Measurements from ENCODE around the gene WDR55.
"Not testable (repeated sequence)": the region's sequence is repeated elsewhere in the genome, so short reads cannot be mapped to it uniquely, and the experiment has no call there.

WDR55 gene

GRCh38 chr5:140658870-140659269, 5.8 kb upstream of the WDR55 start:
- DNase-seq (ENCODE audit: low spot score) = no peak

- DNase-seq (ENCODE audit: low spot score) = not testable (repeated sequence)
Observed at GRCh38 chr5:140660371-140660770, 4.3 kb upstream of the WDR55 start.

GRCh38 chr5:140664030-140664358, 710 bp upstream of the WDR55 start:
- DNase-seq (ENCODE audit: low spot score) = no peak

DNA sequence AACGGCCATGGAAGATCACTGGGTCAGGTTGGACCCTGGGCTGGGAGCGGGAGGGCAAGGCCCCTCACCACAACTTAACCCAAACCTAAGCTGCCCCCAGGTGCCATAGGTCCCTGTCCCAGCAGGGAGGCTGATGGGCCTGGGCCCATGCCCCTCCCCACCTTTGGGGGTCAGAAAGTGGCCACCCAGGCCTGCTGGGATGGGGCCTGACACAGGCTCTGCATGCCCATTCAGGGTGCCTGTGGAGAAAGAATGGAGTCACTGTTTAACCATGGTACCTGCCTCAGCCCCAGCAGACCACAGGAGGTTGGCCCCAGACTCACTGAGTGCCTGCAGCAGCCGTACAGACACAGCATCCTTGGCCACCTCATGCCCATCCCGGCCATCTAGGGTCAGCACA, 6.3 kb downstream of the WDR55 start:
- DNase-seq (ENCODE audit: low spot score) = not testable (repeated sequence)

- DNase-seq (ENCODE audit: low spot score) = no peak
Observed at GRCh38 chr5:140671472-140672125, 6.9 kb downstream of the WDR55 start.

GRCh38 chr5:140672455-140673186, 7.9 kb downstream of the WDR55 start:
- no peak for DNase-seq (ENCODE audit: low spot score)

GRCh38 chr5:140673187-140673976, 8.7 kb downstream of the WDR55 start, which contains the start of gene DND1:
DND1 (minus strand) TSS chr5:140673576; CDS start chr5:140673542, 34 bp downstream.
- no peak for DNase-seq (ENCODE audit: low spot score)

DNA sequence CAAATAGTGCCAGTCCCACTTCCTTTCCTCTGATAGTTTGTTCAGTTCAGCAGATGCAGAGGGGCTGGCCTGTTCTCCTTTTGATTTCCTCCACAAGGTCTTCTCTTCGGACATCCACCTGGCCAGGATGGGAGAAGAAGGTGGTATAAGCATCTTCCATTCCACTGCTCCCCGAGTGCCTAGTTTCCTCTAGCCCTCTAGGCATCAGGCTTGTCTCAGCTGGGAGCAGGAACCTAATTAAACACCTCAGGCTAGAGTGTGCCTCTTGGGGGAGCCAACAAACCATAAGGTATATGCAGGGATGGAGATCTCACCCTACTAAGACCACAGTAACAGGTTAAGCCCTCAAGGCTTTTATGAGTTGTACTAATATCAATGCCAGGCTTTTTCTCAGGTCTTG, 9.5 kb downstream of the WDR55 start:
- DNase-seq (ENCODE audit: low spot score) = no peak

GRCh38 chr5:140674629-140675028, 9.9 kb downstream of the WDR55 start:
- DNase-seq (ENCODE audit: low spot score) = no peak

GRCh38 chr5:140677947-140678346, 13.2 kb downstream of the WDR55 start:
- DNase-seq (ENCODE audit: low spot score) = no peak

- no peak for DNase-seq (ENCODE audit: low spot score)
Observed at GRCh38 chr5:140678993-140679392, 14.3 kb downstream of the WDR55 start.

DNA sequence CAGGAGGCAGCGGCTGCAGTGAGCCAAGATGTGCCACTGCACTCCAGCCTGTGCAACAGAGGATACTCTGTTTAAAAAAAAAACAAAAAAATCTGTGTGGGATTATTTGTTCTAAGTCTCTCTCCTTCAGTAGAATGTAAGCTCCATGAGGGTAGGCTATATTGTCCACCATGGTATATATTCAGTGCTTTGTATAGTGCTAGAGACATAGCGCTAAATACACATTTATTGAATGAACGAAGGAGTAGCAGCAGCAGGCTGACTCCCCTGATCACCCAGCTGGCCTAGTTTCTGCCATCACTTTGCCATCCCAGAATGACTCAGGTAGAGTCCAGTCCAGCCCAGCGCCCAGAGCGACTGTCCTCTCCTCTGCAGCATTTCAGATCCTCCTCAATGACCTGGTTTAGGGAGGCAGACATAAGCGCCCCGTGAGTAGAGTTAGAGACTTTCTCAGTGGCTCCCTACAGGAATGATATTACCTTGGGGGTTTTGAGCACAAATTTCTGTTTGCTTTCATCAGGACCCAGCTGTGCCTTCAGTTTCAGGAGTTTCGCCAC, 25.8 kb downstream of the WDR55 start:
- no peak for DNase-seq (ENCODE audit: low spot score)

DNA sequence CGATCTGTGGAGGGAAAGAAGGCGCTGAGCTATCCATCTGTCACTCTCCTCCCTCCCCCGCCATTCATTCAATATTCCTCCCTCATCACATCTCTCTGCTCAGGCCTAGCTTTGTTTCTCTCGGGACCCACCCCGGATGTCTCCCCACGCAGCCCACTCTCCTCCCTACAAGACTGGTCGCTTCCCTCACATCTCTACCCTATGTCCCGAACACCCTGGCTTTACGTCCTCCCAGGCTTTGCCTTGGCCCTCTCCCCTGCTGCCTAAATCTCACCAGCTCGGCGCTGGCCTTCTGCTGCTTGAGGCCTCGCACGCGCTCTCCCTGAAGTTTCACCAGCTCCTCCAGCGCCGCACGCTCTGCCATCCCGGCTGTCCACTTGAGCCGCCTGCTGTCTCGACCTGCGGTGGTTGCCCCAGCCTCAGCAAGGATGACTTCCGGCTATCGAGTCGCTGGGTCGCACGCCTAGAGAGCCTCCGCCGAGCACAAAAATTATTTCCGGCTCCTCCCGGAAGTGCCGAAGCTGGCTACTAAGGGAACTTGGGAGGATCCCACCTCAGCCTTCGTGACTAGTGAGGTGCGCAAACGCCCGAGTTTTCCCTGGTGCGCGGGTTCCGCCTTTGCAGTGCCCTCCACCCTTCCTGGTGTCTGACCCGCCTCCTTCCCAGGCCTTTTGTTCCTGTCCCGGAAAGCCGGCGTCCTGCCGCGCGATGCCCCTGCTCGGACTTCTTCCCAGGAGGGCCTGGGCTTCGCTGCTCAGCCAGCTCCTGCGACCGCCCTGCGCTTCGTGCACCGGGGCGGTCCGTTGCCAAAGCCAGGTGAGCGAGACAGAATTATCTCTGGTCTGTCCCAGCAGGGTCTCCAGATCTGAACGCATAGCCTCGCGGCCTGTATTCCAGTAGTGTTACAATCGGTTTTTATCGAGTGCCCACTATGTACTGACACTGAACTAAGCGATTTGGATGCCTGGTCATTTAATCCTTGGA, 26.5 kb downstream of the WDR55 start, which contains the start of the genes HARS1 and HARS2:
Gene HARS1 (minus strand): TSS at position 430 of the 984 bp plus-strand sequence. CDS start 66 bp downstream, at position 364.
Gene HARS2 (plus strand): TSS at position 515 of the 984 bp plus-strand sequence. CDS start 194 bp downstream, at position 709.
- DNase-seq (ENCODE audit: low spot score) = peak; percentile 91

GRCh38 chr5:140694276-140694675, 29.6 kb downstream of the WDR55 start:
- DNase-seq (ENCODE audit: low spot score) = no peak

DNA sequence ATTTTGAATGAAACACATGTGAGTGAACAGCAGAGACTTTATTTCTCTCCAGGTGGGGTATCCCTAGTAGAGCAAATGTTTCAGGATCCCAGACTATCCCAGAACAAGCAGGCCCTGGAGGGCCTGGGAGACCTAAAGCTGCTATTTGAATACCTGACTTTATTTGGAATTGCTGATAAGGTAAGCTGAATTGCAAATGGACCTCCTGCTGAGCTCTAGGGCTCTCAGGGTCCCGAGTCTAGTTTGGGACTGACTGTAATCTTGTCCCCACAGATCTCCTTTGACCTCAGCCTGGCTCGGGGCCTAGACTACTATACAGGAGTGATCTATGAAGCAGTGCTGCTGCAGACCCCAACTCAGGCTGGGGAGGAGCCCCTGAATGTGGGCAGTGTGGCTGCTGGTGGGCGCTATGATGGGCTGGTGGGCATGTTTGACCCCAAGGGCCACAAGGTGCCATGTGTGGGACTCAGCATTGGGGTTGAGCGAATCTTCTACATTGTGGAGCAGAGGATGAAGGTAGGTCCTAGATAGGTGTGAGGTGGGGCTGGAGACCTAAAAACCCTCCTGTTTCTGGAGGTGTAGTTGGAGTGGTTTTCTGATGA, 32.3 kb downstream of the WDR55 start:
- no peak for DNase-seq (ENCODE audit: low spot score)

- DNase-seq (ENCODE audit: low spot score) = peak; percentile 73
Observed at GRCh38 chr5:140700177-140701144, 35.8 kb downstream of the WDR55 start, which contains the start of gene ZMAT2. ZMAT2 (plus strand) TSS chr5:140700447; CDS start chr5:140700461, 14 bp downstream.

DNA sequence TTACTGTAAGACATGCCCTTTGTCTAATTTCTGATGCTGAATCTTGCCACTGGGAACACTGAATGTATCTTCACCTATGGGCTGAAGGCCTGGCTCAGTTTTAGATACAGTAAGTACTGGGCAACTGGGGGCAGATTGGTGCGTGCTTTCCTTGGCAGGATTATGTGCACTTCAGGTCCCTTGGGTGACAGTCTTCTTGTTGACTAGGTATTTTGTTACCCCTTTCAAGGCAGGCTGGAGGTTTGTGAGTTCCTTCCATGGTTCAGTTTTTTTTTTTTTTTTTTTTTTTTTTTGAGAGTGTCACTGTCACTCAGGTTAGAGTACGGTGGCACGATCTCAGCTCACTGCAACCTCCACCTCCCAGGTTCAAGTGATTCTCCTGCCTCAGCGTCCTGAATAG, 43.1 kb downstream of the WDR55 start:
- no peak for DNase-seq (ENCODE audit: low spot score)

DNA sequence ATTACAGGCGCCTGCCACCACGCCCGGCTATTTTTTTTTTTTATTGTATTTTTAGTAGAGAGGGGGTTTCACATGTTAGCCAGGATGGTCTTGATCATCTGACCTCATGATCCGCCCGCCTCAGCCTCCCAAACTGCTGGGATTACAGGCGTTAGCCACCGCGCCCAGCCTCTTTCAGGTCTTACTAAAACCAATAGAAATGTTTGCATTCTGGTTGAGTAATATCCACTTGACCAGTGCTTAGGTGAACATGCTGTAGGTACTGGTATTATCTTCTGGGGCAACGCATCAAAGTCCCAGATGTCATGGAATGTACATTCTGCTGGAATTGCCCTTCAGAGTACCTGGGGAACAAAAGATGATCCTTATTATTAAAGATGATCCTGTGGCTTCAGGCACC, 44.1 kb downstream of the WDR55 start:
- DNase-seq (ENCODE audit: low spot score) = not testable (repeated sequence)

DNA sequence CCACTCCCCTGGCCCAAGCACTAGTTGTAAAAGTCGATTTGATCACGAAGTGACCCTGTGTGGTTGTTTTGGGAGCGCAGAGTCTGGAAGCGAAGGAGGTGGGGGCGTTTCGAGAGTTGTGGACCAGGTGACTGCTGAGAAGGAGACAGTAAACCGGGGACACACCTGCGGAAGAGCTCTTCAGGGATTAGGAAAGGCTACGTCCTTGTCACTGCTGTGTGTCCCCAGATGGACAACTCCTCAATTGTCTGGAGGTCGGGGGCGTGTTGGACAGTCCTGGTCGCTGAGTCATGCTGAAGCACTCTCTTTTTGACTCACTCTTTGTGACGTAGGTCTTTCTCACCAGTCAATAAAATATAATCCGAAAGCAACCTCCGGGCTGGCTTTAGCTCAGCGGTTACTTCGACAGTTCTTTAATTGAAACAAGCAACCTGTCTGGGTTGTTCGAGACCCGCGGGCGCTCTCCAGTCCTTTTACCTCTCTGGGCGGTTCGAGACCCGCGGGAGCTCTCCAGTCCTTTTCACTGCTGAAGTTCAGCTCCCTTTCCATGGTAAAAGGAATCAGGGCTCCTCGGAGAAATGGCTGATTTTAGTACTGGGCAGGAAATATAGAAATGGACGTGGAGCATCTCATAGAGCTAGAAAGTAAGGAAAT, 46.3 kb downstream of the WDR55 start:
- DNase-seq (ENCODE audit: low spot score) = peak; percentile 34

Data from HuH-7 (cell line).